GM18867 (cell line): ENCODE results near the gene INPP5B.
"Not testable (repeated sequence)": the region's sequence is repeated elsewhere in the genome, so short reads cannot be mapped to it uniquely, and the experiment has no call there.

Experiments used
- ATAC-seq: cut with Tn5 transposase; IDR thresholded peaks from one replicate; pipeline ENCODE4 v1.9.1; 2021; ENCODE audit warnings: mild to moderate bottlenecking, moderate library complexity; ENCODE audit not compliant: unreplicated experiment

Gene INPP5B

GRCh38 chr1:37948841-37949240, 2.0 kb upstream of the INPP5B start:
- no peak for ATAC-seq

- ATAC-seq = no peak
Observed at GRCh38 chr1:37948166-37948565, 1.3 kb upstream of the INPP5B start.

GRCh38 chr1:37947364-37947763, 511 bp upstream of the INPP5B start:
- ATAC-seq = no peak

GRCh38 chr1:37945743-37946702, 830 bp downstream of the INPP5B start:
- no peak for ATAC-seq

- no peak for ATAC-seq
Observed at GRCh38 chr1:37945251-37945650, 1.6 kb downstream of the INPP5B start.

- ATAC-seq = no peak
Observed at GRCh38 chr1:37944816-37945215, 2.0 kb downstream of the INPP5B start.

GRCh38 chr1:37944086-37944763, 2.6 kb downstream of the INPP5B start:
- ATAC-seq = no peak

- no peak for ATAC-seq
Observed at GRCh38 chr1:37940299-37940947, 6.4 kb downstream of the INPP5B start.

- not testable (repeated sequence) for ATAC-seq
Observed at GRCh38 chr1:37936760-37937159, 10.1 kb downstream of the INPP5B start.

- no peak for ATAC-seq
Observed at GRCh38 chr1:37932759-37933158, 14.1 kb downstream of the INPP5B start.

GRCh38 chr1:37931361-37932158, 15.3 kb downstream of the INPP5B start:
- peak; percentile 93 for ATAC-seq

GRCh38 chr1:37931102-37931360, 15.8 kb downstream of the INPP5B start:
- peak; percentile 0 for ATAC-seq

- no peak for ATAC-seq
Observed at GRCh38 chr1:37930246-37931101, 16.4 kb downstream of the INPP5B start.

GRCh38 chr1:37926038-37926924, 20.6 kb downstream of the INPP5B start:
- ATAC-seq = peak; percentile 47

- no peak for ATAC-seq
Observed at GRCh38 chr1:37925316-37925715, 21.5 kb downstream of the INPP5B start.

- ATAC-seq = no peak
Observed at GRCh38 chr1:37923551-37923889, 23.3 kb downstream of the INPP5B start.

GRCh38 chr1:37922767-37923550, 23.9 kb downstream of the INPP5B start:
- ATAC-seq = peak; percentile 50

- no peak for ATAC-seq
Observed at GRCh38 chr1:37919277-37919676, 27.6 kb downstream of the INPP5B start.
